Measurements from ENCODE around the gene ADGRL3.

- TF ChIP-seq CTCF (IDR thresholded peaks at IDR 0.05; ENCODE audit: low read length): no peak
- no peak for TF ChIP-seq EZH2 (IDR thresholded peaks at IDR 0.05; ENCODE audit: borderline replicate concordance, low read length)
Observed at GRCh38 chr4:61922766-61923165, 722.6 kb downstream of the ADGRL3 start.

All from OCI-LY1 (cell line).